Dermis blood vessel endothelial cell (primary cell): ENCODE data around the gene HLCS. TPM values are rescaled to one million over a fixed set of nuclear protein-coding genes. Genes with fewer than 3 reads are reported as not detected.

ENCODE experiments used
- DNase-seq: peaks from one replicate; pipeline ENCODE4 v3.0.0; 2010
- total RNA-seq: library from RNA; depleted of rRNA; stranded (reverse); fragments of >200 nt; gene quantifications from 2 replicates; pipeline ENCODE4 v1.2.3, GENCODE V29; 2014

Gene HLCS
- total RNA-seq, 1 donor from 2014 or later: 14.3 TPM

GRCh38 chr21:36879827-36880226, 86.6 kb downstream of the HLCS start:
- no peak for DNase-seq

DNA sequence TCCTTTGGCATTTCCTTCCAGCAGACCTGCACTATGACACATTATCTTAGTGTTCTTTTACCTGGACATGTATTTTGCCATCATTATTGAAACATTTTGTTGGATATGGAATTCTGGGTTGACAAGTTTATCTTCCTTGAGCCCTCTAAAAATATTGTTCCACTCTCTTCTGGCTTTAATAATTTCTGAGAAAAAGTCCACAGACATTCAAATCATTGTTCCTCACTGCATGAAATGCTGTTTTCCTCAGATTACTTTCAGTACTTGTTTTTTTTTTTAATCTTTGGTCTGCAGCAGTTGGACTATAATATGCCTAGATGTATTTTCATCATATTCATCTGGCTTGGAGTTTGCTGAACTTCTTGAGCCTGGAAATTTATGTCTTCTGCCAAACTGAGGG, 88.7 kb downstream of the HLCS start:
- DNase-seq: no peak

DNA sequence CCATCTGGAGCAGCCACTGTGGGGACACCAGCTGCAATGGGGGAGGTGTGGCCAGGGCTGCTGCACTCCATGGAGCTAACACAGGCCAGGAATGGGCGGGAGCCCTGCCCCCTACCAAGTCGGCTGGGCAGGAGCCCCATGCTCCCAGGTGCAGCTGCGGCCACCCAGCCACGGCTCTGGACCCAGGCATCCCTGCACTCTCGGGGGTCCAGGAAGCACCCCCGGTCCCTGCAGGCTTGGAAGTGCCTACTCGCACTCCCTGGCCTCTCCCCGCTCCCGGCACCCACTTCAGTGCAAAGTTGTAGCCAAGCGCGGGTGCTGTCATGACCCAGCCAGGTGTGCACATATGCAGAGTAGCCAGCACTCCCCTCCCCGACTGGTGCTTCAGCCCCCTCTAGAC, 91.8 kb downstream of the HLCS start:
- DNase-seq: no peak

DNA sequence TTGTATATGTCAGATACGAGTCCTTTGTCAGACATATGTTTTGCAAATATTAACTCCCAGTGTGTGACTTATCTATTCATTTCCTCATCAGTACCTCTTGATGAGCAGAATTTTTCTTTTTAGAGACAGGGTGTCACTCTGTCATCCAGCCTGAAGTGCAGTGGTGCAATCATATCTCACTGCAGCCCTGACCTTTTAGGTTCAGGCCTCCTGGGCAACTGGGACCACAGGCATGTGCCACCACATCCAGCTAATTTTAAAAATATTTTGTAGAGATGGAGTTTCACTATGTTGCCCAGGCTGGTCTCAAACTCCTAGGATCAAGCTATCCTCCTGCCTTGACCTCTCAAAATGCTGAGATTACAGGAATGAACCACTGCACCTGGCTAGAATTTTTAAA, 93.0 kb downstream of the HLCS start:
- DNase-seq: no peak

DNA sequence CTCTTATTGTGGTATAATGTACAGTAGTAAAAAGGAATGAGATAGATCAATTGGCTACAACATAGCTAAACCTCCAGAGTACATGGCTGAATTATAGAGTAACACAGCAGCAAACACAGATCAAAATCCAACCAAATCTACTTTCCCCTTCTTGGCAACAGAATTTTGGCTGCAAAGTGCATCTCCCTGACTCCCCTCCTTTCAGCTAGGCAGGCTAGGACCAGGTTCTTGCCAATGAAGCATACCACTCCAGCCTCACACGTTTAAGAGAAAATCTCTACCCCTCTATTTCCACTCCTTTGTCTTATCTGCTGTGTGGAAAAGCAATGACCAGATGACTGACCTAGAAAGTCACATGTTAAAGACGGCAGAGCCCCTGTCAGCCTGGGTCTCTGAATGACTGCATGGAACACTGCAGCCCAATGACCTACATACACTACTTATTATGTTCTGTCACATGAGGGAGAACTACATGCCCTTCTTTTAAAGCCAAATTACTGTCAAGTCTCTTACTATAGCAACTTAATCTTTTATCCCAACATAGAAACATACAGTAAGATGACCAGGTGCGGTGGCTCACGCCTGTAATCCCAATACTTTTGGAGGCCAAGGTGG, 99.1 kb downstream of the HLCS start:
- no peak for DNase-seq

- no peak for DNase-seq
These were observed 100.0 kb downstream of the HLCS start for GRCh38 chr21:36866419-36866818.

DNA sequence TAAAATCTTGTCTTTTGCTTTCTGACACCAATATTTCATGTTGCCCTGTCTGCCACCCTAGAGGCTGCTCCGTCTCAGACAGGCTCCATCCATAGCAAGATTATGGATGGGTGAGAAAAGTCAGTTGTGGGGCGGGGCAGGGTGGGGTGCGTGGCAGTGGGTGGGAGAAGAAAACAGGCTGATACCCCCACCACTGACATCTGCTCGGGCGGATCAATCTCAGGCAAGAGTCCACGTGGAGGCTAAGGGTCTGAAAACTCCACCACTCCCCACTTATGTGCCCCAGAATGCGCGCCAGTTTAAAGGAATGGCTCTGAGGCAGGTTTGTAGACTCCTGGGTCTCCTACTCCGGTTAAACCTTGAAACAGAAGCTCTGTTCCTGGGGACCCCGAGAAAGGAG, 101.5 kb downstream of the HLCS start:
- no peak for DNase-seq

DNA sequence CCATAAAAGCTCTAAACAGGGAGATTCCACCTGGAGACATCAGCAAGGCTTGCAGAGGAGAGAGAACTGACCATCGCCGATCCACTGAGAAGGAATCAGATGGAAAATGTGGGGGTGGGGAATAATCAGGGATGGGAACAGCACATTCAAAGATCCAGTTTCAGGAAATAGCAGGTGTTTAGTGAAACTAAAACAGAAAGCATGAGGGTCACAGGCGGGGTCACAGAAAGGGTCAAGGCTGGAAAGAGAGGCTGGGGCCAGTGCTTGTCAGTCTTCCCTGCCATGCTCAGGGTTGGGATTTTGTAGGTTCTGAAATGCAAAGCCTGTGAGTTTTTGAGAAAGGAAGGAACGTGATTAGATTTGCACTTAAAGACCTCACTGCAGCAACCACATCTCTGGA, 103.2 kb downstream of the HLCS start:
- no peak for DNase-seq

- no peak for DNase-seq
These were observed 104.7 kb downstream of the HLCS start for GRCh38 chr21:36861595-36862323.

DNA sequence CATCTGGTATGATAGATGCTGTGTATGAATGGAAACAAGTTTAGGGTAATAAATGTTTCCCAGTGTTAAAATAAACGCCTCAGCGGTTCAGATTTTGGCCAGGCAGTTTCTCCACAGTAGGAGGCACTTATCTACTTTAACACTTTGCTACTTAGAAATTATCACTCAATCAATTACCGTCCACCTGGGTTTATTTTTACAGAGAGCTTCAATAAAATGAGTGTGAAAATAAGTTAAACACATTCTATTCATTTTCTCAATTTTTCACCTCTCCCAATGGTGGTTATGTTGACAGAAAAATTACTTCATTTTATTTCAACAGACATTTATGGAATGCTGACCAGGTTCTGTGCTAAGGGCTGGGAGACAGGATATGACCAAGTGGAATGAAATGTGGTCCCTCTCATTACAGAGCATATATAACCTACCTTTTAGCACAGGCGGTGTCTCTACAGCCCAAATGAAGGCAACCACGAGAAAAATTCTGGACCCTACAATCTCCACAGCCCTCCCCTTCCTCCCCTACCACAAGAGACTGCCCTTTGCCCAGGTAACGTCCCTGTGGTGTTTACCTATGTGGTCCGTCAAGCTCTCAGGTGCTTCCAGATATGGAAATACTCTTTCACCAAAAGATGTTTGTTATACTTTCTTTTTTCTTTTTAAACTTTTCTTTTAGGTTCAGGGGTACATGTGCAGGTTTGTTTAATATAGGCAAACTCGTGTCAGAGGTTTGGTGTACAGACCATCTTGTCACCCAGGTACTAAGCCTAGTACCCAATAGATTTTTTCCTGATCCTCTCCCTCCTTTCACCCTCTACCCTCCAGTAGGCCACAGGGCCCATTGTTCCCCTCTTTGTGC, 105.5 kb downstream of the HLCS start:
- DNase-seq: peak; percentile 79

GRCh38 chr21:36859744-36860501, 106.5 kb downstream of the HLCS start:
- peak; percentile 77 for DNase-seq

DNA sequence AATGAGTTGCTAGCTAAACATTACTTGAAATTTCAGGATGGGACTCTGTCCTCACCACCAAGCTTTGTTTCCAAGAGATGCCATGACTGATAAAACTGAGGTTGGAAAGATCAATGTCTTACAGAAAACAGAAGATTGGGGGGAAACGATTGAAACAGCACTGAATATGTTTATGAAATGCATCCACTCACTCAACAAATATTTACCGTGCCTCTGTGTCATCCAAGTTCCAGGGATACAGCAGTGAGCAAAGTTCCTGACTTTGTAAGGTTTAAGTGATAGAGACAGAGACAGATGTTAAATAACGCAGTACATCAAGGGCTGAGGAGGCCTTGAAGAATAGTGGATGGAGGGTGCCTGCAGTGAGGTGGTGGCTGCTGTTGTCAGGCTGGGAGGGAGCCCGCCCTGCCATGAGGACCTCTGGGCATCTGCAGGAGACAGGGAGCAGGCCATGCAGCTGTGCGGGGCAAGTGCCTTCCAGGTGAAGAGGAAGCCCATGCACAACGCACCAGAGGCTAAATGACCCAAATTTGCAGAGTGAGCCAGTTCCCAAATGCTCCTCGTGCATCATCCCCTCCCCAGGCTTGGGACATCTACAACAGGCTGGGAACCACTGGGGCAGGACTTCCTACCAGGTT, 108.0 kb downstream of the HLCS start:
- no peak for DNase-seq

GRCh38 chr21:36856643-36857042, 109.8 kb downstream of the HLCS start:
- no peak for DNase-seq

- DNase-seq: peak; percentile 74
These were observed 112.1 kb downstream of the HLCS start for GRCh38 chr21:36854391-36854790.

DNA sequence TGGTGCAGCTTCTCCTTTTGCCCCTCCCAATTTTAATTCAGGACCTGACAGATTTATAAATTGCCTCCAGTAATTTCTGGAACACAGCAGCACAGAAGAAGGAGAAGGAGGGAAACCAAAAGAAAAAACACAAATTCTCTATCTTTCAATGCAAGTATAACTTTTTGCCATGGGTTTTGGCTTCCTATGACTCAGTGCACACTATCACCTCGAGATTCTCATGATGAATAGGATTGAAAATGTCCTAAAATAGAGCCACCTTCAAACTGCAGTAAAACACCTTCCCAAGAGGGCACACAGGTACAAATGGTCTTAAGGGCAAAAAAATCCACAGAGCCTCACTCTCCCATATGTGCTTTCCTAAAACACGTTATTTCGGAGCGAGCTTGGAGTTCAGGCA, 113.6 kb downstream of the HLCS start:
- no peak for DNase-seq

DNA sequence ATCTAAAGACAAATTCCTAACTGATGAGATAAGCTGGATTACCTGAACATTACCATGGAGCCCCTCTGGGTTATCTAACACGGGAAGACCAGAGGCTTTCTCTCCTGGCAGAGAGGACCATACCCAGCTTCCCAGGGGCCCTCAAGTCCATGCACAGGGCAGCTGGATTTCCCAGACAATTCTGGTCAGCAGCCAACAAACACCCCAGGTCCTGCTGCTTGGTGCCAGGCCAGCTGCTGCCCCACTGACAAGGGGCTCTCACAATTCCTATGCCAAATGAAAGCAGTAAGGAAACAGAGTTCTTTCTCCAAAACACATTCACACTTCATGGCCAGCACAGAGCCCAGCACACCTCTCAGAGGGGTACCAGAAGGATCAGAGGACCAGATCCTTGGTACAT, 114.2 kb downstream of the HLCS start:
- DNase-seq: no peak

GRCh38 chr21:36851121-36851520, 115.3 kb downstream of the HLCS start:
- DNase-seq: no peak

DNA sequence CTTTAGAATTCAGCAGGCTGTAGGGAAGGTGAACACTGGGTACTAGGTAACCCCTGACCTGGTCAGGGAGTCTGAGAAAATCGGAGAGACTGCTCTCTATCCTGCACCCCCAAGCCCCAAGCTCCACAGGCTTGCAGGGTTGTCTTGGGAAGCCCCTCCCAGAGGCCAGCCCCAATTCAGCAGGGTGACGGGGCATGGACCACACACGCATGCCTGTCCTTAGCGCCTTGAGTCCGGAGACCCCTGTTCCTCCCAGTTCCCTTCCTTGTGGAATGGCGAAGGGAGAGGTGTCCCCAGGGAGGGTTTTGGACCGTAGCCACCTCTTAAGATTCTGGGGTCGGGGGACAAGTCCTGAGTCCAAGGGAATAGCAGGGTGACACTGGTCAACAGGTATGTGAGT, 116.1 kb downstream of the HLCS start:
- DNase-seq: no peak

GRCh38 chr21:36849461-36850105, 116.9 kb downstream of the HLCS start:
- no peak for DNase-seq

GRCh38 chr21:36848730-36849274, 117.7 kb downstream of the HLCS start:
- no peak for DNase-seq

DNA sequence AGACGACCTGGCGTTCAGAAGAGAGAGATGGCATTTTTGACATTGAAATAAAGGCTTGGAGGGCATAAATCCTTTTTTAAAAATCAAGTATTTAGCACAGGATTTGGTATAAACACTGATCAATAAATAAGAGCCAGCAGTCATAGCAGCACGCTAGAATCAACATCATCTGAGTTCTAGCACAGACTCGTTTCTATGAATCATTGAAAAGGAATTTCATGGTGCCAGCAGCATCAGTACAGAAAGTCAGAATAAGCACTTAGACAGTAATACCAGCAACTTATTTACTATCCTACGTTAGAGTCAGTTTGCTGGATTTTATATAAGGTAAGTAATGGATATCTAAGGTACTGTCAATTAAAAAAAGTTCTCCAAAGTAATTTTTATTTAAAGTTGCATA, 119.3 kb downstream of the HLCS start:
- DNase-seq: peak; percentile 70

- no peak for DNase-seq
These were observed 119.8 kb downstream of the HLCS start for GRCh38 chr21:36846631-36847030.
